NCI-H2107 treated with DMSO at 0.1 percent for 48 hours (cell line): ENCODE measurements around the gene ANKRD7.

Experiments
- DNase-seq: peaks from one replicate; lab custom pipeline; 2025; ENCODE audit not compliant: unreplicated experiment; lab: John Stamatoyannopoulos, UW

Gene ANKRD7, protein sequence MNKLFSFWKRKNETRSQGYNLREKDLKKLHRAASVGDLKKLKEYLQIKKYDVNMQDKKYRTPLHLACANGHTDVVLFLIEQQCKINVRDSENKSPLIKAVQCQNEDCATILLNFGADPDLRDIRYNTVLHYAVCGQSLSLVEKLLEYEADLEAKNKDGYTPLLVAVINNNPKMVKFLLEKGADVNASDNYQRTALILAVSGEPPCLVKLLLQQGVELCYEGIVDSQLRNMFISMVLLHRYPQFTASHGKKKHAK

GRCh38 chr7:118224521-118224920 lies at the start of gene ANKRD7:
Gene ANKRD7 (plus strand): TSS chr7:118224704. CDS start chr7:118224831, 127 bp downstream.
- no peak for DNase-seq

DNA sequence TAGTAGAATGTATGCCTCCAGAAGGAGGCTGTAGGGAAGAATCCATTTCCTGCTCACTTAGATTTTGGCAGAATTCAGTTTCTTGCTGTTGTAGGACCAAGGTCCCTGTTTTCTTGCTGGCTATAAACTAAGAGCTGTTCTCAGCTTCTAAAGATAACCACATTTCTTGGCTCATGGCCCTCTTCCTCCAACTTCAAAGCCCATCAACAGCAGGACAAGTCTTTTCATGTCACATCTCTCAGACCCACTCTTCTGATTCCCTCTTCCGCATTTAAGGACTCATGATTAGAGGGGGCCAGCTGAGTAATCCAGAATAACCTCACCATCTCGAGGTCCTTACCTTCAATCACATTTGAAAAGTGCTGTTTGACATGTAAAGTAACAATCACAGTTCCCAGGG lies 48.8 kb upstream of the ANKRD7 start:
- no peak for DNase-seq

DNA sequence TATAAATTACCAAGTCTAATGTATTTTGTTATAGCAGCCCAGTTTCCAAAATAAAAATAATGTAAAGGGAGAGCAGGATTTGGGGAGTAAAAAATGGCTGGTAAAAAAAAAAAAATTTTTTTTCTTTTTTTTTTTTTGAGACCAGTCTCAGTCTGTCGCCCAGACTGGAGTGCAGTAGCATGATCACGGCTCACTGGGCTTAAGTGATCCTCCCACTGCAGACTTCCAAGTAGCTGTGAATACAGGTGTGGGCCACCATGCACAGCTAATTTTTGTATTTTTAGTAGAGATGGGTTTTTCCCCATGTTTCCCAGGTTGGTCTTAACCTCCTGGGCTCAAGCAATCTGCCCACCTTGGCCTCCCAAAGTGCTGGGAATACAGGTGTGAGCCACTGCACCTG lies 45.3 kb upstream of the ANKRD7 start:
- no peak for DNase-seq

DNA sequence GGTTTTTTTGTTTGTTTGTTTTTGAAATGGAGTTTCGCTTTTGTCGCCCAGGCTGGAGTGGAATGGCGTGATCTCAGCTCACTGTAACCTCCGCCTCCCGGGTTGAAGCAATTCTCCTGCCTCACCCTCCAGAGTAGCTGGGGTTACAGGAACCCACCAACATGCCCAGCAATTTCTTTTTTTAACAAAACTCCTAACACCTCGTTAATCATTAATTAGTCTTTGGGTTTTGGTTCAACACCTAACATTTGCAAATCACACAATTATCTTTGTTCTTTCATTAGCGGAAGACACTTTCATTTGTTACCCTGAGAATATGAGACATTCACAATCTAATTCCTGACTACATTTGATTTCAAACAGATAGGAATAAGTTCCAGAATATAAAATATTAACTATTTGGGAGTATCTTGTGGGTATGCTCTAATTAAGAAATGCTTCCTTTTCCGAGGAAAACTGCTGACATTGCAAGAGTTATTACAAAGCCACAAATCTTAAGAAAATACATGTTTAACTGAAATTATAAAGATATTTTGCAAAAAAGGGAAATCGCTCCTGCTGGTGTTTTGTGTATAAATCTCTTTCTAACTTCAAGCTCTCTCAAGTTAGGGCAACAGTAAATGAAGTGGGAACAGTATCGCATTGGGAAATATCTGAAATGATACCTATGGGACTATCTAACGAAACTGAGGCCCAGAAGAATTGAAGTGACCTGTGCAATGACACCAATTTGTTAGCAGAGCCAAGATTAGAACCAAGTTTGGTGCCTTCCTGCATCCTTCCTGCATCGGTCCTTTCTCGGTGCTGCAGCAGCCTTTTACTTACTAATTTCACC lies 41.7 kb upstream of the ANKRD7 start:
- DNase-seq, result no peak

GRCh38 chr7:118183428-118183785 lies 41.1 kb upstream of the ANKRD7 start:
- DNase-seq, result peak; percentile 66

DNA sequence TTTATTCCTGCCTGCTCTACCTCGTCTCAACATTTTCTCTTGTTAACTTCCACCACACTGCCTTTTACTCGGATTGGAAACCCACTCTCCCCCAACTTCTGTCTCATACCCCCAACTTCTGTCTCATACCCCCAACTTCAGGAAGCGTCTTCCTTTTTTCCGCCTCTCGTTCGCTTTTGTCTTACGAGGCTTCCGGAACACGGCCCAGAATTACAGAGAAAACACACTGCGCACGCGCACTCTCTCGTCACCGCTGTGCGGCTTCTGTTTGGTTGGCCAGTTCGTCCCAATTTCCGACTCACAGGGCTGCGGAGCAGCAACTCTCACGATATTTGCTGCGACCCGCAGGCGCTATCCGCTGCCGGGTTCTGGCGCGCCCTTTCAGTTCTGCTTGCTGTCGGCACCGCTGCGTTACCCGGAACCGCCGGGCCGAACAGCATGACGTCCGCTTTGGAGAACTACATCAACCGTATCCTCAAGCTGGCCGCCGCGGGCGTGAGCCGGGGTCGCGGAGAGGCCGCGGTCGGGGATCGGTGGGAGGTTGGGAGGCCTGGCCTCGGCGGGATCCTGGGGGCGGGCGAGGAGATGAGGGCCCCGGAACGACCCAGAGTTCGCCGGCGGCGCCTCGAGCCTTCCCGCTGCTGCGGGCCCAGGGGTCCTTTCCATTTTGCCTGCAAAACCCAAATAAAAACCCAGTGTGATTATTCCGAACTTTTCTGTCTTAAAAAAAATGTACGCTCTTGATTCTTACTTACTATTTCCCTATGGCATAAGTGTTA lies 40.5 kb upstream of the ANKRD7 start, which contains the start of gene LSM8:
Gene LSM8 (plus strand): TSS at position 379 of the 779 bp plus-strand sequence. CDS start 60 bp downstream, at position 439.
- DNase-seq, result peak; percentile 95

GRCh38 chr7:118184565-118184940 lies 40.0 kb upstream of the ANKRD7 start:
- no peak for DNase-seq

GRCh38 chr7:118185163-118185860 lies 39.2 kb upstream of the ANKRD7 start:
- no peak for DNase-seq

DNA sequence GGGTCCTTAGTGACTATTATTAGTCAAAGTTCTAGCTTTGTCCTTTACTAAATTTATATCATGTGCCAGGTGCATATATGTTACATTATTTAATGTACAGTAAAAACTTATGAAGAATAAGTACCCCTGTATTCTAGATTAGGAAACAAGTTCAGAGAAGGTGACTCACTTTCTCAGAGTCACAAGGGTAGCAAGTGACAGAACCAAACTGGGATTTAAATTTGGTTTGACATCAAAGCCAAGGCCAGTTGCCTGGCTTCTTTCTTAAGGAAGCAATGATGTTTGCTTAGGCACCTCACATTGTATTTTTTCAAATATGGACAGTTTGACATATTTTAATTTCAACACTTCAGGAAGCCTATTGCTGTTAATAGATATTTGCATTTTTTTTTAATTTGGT lies 38.0 kb upstream of the ANKRD7 start:
- no peak for DNase-seq

DNA sequence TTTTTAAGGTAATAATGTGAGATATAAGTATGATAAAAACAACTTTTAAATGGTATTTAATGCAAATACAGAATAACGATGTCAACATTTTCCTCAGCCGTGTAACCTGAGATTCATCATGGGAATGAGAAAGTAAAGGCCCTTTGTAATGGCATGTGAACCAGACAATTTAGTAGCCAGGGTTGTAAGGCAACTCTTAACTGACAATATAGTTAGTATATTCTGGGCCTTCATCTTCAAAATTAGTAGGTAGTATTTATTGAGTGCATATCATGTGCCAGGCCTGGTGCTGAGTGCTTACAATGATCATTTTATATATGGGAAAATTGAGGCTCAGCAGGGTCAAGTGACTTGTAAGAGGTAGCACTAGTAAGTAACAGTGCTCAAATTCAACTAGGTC lies 29.9 kb upstream of the ANKRD7 start:
- no peak for DNase-seq

- DNase-seq, result peak; percentile 52
Measured at GRCh38 chr7:118195837-118196474, 28.5 kb upstream of the ANKRD7 start.

DNA sequence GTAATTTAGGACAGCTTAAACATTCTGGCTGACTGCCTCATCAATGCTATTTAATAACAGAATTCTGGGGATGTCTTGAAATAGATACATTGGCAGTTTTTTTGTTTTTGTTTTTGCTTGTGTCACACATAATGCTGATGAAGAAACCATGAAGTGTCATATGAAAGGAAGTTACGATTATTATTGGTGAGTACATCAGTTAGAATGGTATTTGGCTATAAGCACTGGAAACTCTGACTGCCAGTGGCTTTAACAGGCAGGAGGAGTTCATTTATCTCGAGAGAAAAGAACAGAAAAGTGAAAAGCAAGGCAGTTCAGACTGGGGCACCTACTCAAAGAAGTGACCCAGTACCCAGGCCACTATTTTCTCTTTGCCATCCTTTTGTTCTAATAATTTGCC lies 22.4 kb upstream of the ANKRD7 start:
- DNase-seq, result no peak

DNA sequence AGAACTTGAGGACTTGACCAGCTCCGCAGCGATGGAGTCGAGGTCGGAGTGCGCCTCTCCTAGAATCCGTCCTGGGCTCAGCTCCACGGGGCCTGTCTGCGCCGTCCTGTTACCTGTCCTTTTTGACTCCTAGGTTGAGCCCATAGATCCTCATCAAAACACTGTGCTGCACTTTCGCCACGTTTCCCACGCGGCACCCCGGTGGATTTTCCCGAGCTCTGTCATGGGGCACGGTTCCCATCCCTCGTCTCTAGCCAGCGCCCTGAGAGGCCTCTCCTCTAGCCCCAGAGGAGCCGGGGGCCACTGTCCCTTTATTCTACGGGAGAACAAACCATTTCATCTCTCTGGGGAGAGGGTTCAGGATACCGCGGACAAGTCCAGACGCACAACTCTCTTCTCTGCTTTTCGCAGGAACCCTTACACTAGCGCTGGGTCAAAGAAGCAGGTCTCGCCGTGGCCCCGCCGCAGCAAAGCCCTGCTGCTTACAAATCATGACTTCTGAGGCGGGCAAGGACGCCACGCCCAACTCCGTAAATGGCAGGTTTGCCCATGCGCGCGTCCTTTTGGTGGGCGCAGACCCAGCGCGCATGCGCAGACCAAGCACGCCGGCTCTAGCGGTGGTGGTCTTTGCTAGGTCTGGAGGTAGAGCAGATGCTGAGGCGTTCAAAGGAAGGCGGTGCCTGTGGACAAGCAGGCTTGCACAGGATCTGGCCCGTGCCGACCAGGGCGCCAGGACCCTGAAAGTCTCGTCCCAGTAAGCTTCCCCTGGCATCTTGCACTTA lies 10.3 kb upstream of the ANKRD7 start:
- peak; percentile 47 for DNase-seq

GRCh38 chr7:118214833-118215182 lies 9.7 kb upstream of the ANKRD7 start:
- no peak for DNase-seq

GRCh38 chr7:118217210-118217619 lies 7.3 kb upstream of the ANKRD7 start:
- DNase-seq, result no peak

GRCh38 chr7:118218413-118219156 lies 5.9 kb upstream of the ANKRD7 start:
- no peak for DNase-seq

DNA sequence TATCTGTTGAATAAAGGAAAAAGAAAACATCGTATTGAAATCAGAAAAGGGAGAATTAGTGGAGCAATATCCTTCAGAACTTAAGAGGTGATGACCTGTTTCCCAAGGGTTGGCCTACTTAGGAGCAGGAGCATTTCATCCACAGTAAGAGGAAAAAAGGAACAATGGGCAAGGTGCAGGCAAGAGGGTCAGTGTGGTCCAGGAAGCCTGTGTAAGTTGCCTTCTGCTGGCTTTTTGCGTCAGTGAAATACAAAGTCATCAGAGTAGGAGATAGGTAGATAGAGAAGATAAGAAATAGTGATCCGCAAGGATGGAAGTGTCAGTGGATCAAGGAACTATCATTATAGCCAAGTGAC lies 5.4 kb upstream of the ANKRD7 start:
- DNase-seq, result no peak

GRCh38 chr7:118220583-118220982 lies 3.9 kb upstream of the ANKRD7 start:
- no peak for DNase-seq

DNA sequence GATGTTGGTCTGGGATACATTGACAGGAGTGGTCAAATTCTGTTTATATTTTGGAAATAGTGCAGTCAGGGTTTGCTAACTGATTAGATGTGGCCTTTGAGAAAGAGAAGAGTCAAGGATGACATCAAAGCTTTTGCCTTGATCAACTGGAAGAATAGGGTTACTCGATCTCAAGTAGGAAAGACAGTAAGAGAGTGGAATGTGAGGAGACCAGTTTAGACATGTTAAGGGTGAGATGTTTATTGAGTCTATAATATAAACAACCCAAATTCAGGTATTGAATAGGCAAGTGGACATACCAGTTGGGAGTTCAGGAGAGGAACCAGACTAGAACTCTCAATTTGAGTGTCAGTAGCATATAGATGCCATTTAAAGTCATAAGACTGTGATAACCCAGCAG lies 1.9 kb upstream of the ANKRD7 start:
- DNase-seq, result no peak
